Measurements from ENCODE around the gene PPP4C.
"Not testable (repeated sequence)": the region's sequence is repeated elsewhere in the genome, so short reads cannot be mapped to it uniquely, and the experiment has no call there.

Gene PPP4C

GRCh38 chr16:30033270-30033669, 42.5 kb upstream of the PPP4C start:
- TF ChIP-seq CTCF (IDR thresholded peaks at IDR 0.05; ENCODE audit: poor library complexity, severe bottlenecking): no peak
- no peaks in the 10 kb centered on the region for H3K36me3 ChIP-seq (ENCODE audit: low read depth)
- H3K27ac ChIP-seq (ENCODE audit: poor library complexity, severe bottlenecking): no peak overlapping the region
- no peaks in the 10 kb centered on the region for H3K4me1 ChIP-seq (ENCODE audit: insufficient read depth, poor library complexity, severe bottlenecking)
- DNase-seq (ENCODE audit: low spot score) (no peak), ATAC-seq (ENCODE audit: low read depth) (no peak)
- no peak overlapping the region for H3K4me3 ChIP-seq (ENCODE audit: severe bottlenecking)
- no peaks in the 10 kb centered on the region for H3K9me3 ChIP-seq (ENCODE audit: severe bottlenecking)
- H3K27me3 ChIP-seq (ENCODE audit: insufficient read depth, poor library complexity, severe bottlenecking): peaks cover 8% of the 10 kb centered on the region

- H3K36me3 ChIP-seq (ENCODE audit: low read depth): no peaks in the 10 kb centered on the region
- no peak overlapping the region for H3K4me3 ChIP-seq (ENCODE audit: severe bottlenecking)
- H3K4me1 ChIP-seq (ENCODE audit: insufficient read depth, poor library complexity, severe bottlenecking): no peaks in the 10 kb centered on the region
- TF ChIP-seq CTCF (IDR thresholded peaks at IDR 0.05; ENCODE audit: poor library complexity, severe bottlenecking): no peak
- no peak for DNase-seq (ENCODE audit: low spot score)
- H3K27ac ChIP-seq (ENCODE audit: poor library complexity, severe bottlenecking): no peak overlapping the region
- H3K27me3 ChIP-seq (ENCODE audit: insufficient read depth, poor library complexity, severe bottlenecking): no peaks in the 10 kb centered on the region
- ATAC-seq (ENCODE audit: low read depth): no peak
- H3K9me3 ChIP-seq (ENCODE audit: severe bottlenecking): no peaks in the 10 kb centered on the region
Measured at GRCh38 chr16:30040221-30040620, 35.6 kb upstream of the PPP4C start.

- not testable (repeated sequence) for H3K27me3 ChIP-seq (ENCODE audit: insufficient read depth, poor library complexity, severe bottlenecking); H3K4me1 ChIP-seq (ENCODE audit: insufficient read depth, poor library complexity, severe bottlenecking); H3K27ac ChIP-seq (ENCODE audit: poor library complexity, severe bottlenecking); H3K36me3 ChIP-seq (ENCODE audit: low read depth); ATAC-seq (ENCODE audit: low read depth); H3K4me3 ChIP-seq (ENCODE audit: severe bottlenecking); DNase-seq (ENCODE audit: low spot score); H3K9me3 ChIP-seq (ENCODE audit: severe bottlenecking)
Measured at GRCh38 chr16:30040690-30041089, 35.1 kb upstream of the PPP4C start.

- Histone ChIP-seq H3K4me1 (ENCODE audit: insufficient read depth, poor library complexity, severe bottlenecking) (no peaks in the 10 kb centered on the region), H3K4me3 (ENCODE audit: severe bottlenecking) (no peak overlapping the region), H3K9me3 (ENCODE audit: severe bottlenecking) (no peaks in the 10 kb centered on the region), H3K27me3 (ENCODE audit: insufficient read depth, poor library complexity, severe bottlenecking) (no peaks in the 10 kb centered on the region), H3K27ac (ENCODE audit: poor library complexity, severe bottlenecking) (no peak overlapping the region), H3K36me3 (ENCODE audit: low read depth) (no peaks in the 10 kb centered on the region)
- TF ChIP-seq CTCF (IDR thresholded peaks at IDR 0.05; ENCODE audit: poor library complexity, severe bottlenecking): peak; percentile 80
- DNase-seq (ENCODE audit: low spot score) (no peak), ATAC-seq (ENCODE audit: low read depth) (no peak)
Measured at GRCh38 chr16:30041841-30042240, 34.0 kb upstream of the PPP4C start.

GRCh38 chr16:30046178-30046577, 29.6 kb upstream of the PPP4C start:
- Histone ChIP-seq H3K36me3 (ENCODE audit: low read depth) (no peaks in the 10 kb centered on the region), H3K4me3 (ENCODE audit: severe bottlenecking) (no peak overlapping the region), H3K27ac (ENCODE audit: poor library complexity, severe bottlenecking) (no peak overlapping the region), H3K9me3 (ENCODE audit: severe bottlenecking) (no peaks in the 10 kb centered on the region), H3K27me3 (ENCODE audit: insufficient read depth, poor library complexity, severe bottlenecking) (no peaks in the 10 kb centered on the region), H3K4me1 (ENCODE audit: insufficient read depth, poor library complexity, severe bottlenecking) (no peaks in the 10 kb centered on the region)
- ATAC-seq (ENCODE audit: low read depth) (no peak), DNase-seq (ENCODE audit: low spot score) (no peak)
- TF ChIP-seq CTCF (IDR thresholded peaks at IDR 0.05; ENCODE audit: poor library complexity, severe bottlenecking): no peak

Measured in RWPE2 (cell line).